HFF-Myc (cell line): ENCODE data around the gene PRPF40B.
A peak's percentile ranks its signal among the peaks of the same experiment; 100 is the strongest.

Source experiments
- DNase-seq: peaks from one replicate; pipeline ENCODE4 v3.0.0-alpha.2; 2011; ENCODE audit warnings: low read depth; ENCODE audit errors: extremely low read depth
- H3K4me3 ChIP-seq: replicated peaks from 2 replicates; pipeline ENCODE4 v1.5.1; 2011; ENCODE audit warnings: low read depth, mild to moderate bottlenecking, control low read depth, low read length
- TF ChIP-seq, protein P1 (sequence below): IDR thresholded peaks from 2 replicates; pipeline ENCODE4 v1.5.1; 2012; ENCODE audit warnings: mild to moderate bottlenecking, low read depth, low read length, control low read depth; ENCODE audit errors: missing control alignments

Gene PRPF40B

DNA sequence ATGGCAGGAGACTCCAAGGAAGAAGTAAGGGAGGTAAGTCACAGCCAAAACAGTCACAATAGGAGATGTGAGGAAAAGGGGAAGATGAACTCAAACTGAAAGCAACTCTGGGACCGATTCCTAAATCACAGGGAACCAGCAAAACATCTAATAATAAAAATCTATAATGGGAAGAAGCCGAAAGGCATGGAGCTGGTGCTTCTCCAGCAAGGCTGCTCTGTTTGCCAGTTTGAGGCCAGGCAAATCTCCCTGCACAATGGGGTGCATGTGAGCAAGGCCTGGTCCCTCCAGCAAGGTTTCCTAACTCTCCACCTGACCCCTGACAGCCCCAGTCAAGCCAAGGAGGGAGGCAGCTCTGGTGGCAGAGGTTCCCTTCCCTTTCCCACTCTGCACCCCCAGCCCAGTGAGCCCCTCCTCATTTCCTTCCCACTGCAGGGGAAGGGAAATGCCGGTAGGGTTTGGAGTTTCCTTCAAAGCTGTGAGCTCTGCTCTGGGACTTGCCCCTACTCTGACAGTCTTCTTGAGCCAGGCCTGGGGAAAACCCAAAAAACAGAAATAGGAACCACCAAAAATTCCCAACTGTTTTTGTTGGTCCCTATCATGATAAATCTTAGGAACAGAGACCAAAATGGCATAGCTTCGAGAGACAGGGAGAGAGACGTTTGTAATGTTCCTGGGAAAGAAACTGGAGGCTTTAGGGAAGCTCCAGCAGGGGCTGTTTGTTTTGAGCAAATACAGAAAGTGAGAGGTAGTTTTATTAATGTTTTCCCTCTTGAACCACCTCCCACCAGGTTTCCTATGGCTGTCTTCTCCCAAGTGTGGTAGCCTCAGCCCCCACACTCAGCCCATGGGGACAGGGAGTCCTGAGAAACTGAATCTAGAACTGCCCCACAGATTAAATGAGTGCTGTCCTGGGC, 49.2 kb downstream of the PRPF40B start:
- no peak for DNase-seq
- H3K4me3 ChIP-seq = no peak overlapping the region
- TF ChIP-seq, protein P1, sequence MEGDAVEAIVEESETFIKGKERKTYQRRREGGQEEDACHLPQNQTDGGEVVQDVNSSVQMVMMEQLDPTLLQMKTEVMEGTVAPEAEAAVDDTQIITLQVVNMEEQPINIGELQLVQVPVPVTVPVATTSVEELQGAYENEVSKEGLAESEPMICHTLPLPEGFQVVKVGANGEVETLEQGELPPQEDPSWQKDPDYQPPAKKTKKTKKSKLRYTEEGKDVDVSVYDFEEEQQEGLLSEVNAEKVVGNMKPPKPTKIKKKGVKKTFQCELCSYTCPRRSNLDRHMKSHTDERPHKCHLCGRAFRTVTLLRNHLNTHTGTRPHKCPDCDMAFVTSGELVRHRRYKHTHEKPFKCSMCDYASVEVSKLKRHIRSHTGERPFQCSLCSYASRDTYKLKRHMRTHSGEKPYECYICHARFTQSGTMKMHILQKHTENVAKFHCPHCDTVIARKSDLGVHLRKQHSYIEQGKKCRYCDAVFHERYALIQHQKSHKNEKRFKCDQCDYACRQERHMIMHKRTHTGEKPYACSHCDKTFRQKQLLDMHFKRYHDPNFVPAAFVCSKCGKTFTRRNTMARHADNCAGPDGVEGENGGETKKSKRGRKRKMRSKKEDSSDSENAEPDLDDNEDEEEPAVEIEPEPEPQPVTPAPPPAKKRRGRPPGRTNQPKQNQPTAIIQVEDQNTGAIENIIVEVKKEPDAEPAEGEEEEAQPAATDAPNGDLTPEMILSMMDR = no peak

DNA sequence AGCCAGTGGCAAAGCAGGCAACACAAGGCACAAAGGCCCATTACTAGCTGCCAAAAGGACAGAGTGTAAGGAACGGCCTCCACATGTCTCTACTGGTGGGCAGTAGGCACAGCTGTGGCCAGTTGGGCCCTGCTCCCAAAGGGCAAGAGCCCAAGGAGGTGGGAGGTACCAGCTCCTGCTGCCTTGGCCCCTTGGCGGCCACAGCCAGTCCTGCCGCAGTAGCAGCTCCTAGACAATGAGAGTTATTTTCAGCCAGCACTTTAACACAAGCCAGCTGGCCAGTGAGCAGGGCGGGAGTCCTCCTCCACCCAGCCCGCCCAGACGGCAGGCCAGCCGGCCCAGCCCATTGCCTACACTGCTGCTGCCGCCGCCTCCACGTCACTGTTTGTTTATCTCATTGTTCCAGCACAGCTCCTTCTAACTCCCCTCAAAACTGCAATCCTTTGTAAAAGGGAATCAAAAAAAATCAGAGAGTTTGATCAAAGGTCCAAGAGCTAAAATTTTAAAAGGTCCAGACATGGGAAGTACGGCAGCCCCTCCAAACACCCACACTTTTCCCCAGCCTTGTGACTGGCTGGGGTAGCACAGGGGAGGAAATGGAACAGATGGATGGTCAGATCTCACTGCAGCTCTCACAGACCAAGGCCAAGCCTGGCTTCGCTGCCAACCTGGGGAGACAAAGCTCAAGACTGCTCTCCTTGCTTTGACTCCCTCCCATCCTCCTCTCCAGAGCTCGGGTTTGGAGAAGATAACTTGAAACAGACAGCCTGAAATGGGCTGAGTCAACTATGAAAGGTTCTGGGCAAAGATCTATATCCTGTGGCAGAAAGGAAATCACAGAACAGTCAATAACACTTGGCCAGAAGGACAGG, 50.3 kb downstream of the PRPF40B start:
- peak; percentile 76 for DNase-seq
- TF ChIP-seq, protein P1 = no peak
- no peak overlapping the region for H3K4me3 ChIP-seq

DNA sequence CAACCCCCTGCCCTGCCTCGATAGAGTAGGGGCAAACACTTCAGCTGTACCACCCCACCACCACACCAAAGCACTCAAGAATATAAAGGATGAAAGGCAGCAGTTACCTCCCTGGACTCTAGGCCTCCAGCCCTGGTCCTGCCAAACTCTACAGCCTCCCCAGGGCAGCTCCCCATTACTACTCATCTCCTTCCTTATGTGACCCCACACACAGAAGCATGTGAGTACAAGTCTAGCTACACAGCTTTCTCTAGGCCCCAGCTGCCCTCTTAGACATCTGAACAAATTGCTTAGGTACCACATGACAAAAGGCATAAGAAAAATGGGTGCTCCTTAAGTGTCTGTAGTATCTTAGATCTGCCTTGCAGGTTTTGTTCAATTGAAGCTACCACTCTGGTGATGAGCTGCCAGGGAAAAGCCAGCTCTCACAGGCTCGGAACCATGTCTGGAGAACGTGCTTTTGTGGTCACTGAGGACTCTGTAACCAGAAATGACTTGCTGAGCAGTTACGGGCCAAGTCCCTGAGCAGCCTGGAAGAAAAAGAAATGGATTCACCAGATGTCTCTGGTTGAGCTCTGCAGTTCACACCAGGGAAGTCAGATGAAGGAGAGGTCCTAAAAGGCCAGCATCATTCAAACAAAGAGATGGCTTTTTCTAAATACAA, 51.1 kb downstream of the PRPF40B start:
- no peak overlapping the region for H3K4me3 ChIP-seq
- no peak for DNase-seq
- TF ChIP-seq, protein P1 = no peak

DNA sequence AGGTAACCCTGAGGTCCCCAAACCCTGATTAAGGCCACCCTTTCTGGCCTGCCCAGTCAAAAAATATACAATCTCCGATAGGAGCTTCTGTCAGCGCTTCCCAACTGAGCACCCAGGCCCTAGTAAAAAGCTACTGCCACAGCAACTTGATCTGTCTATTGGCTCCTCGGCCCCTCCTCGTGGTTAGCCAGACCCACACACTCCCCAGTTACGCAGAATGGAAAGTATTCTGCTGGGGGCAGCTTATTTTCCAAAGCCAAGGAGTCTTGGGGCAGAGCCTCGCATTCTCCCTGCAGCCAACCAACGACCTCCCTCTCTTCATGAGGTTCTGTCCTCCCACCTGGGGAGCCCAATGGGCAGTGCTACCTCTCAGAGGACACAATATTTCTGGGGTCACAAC, 51.8 kb downstream of the PRPF40B start:
- H3K4me3 ChIP-seq = no peak overlapping the region
- TF ChIP-seq, protein P1 = no peak
- no peak for DNase-seq

DNA sequence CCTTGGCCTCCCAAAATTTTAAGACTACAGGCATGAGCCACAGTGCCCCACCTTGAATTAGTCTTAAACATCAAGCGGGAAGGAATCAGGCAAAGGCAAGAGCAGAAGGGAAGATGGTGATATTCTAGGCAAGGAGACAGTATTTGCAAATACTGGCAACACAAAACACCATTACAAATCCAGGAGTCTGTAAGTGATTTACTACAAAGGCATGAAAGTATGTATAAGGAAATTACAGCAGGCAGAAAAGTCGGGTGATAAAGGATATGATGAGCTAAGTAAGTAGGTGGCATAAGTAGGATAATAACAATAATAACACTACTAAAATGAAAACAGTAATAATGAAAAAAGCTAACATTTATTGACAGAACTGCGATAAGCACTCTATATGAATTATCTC, 55.4 kb downstream of the PRPF40B start:
- no peak for DNase-seq
- TF ChIP-seq, protein P1 = no peak
- H3K4me3 ChIP-seq = no peak overlapping the region

DNA sequence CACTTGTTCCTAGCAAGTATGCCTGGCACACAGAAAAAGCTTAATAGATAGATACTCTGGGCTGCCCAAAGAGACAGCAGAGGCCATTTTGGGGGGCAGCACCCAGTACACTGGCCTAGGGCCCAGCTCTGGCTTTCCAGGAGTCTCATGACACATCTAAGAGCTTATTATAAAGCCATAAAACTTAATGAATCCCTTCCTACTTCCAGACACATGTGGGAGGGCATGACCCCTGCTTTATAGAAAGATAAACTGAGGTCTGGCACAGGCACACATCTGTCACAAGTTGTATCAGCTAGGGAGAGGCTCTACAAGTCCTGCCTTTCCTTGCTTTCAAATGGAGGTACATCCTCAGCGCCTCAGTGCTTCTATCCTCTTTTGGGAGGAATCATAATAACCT, 56.7 kb downstream of the PRPF40B start:
- DNase-seq = no peak
- TF ChIP-seq, protein P1 = no peak
- no peak overlapping the region for H3K4me3 ChIP-seq
